ENCODE measurements around the gene SPAAR. TPM values are rescaled to one million over a fixed set of nuclear protein-coding genes. Genes with fewer than 3 reads are reported as not detected.
"Not testable (repeated sequence)": the region's sequence is repeated elsewhere in the genome, so short reads cannot be mapped to it uniquely, and the experiment has no call there.

SPAAR gene
- total RNA-seq, 1 donor from 2014 or later: 11.9 TPM

- DNase-seq (no peak), ATAC-seq (no peak)
- Histone ChIP-seq H3K27me3 (ENCODE audit: low read depth) (peaks cover 6% of the 10 kb centered on the region), H3K9me3 (no peaks in the 10 kb centered on the region), H3K4me1 (no peaks in the 10 kb centered on the region), H3K4me3 (no peak overlapping the region), H3K36me3 (no peaks in the 10 kb centered on the region), H3K27ac (no peak overlapping the region)
- intact Hi-C loops (cut with DNase I): no loop called here
- no peak for TF ChIP-seq CTCF (IDR thresholded peaks at IDR 0.05)
These were observed 37.7 kb upstream of the SPAAR start for GRCh38 chr9:35871545-35871944.

- Histone ChIP-seq H3K4me3 (no peak overlapping the region), H3K9me3 (peaks cover 5% of the 10 kb centered on the region), H3K27me3 (ENCODE audit: low read depth) (peaks cover 2% of the 10 kb centered on the region), H3K27ac (no peak overlapping the region), H3K36me3 (no peaks in the 10 kb centered on the region), H3K4me1 (no peaks in the 10 kb centered on the region)
- DNase-seq (no peak), ATAC-seq (no peak)
- no peak for TF ChIP-seq CTCF (IDR thresholded peaks at IDR 0.05)
- intact Hi-C loops (cut with DNase I): no loop called here
These were observed 36.8 kb upstream of the SPAAR start for GRCh38 chr9:35872505-35872904.

GRCh38 chr9:35882263-35882848 lies 26.9 kb upstream of the SPAAR start:
- peak; percentile 88 for DNase-seq
- Histone ChIP-seq H3K9me3 (peaks cover 4% of the 10 kb centered on the region), H3K27me3 (ENCODE audit: low read depth) (no peaks in the 10 kb centered on the region), H3K4me1 (no peaks in the 10 kb centered on the region), H3K27ac (no peak overlapping the region), H3K36me3 (no peaks in the 10 kb centered on the region), H3K4me3 (no peak overlapping the region)
- peak; percentile 98 for TF ChIP-seq CTCF (IDR thresholded peaks at IDR 0.05)
- peak; percentile 86 to 88 for ATAC-seq
- intact Hi-C loops (cut with DNase I): no loop called here

GRCh38 chr9:35882996-35883395 lies 26.3 kb upstream of the SPAAR start:
- Histone ChIP-seq H3K36me3 (no peaks in the 10 kb centered on the region), H3K27ac (no peak overlapping the region), H3K4me1 (no peaks in the 10 kb centered on the region), H3K27me3 (ENCODE audit: low read depth) (no peaks in the 10 kb centered on the region), H3K4me3 (no peak overlapping the region), H3K9me3 (no peaks in the 10 kb centered on the region)
- intact Hi-C loops (cut with DNase I): no loop called here
- DNase-seq: no peak
- no peak for ATAC-seq
- TF ChIP-seq CTCF (IDR thresholded peaks at IDR 0.05): no peak

GRCh38 chr9:35884908-35885307 lies 24.4 kb upstream of the SPAAR start:
- H3K36me3 ChIP-seq; intact Hi-C loops (cut with DNase I); ATAC-seq; H3K27me3 ChIP-seq (ENCODE audit: low read depth); H3K4me3 ChIP-seq; H3K4me1 ChIP-seq; DNase-seq; H3K27ac ChIP-seq; H3K9me3 ChIP-seq: not testable (repeated sequence)

GRCh38 chr9:35891646-35892045 lies 17.6 kb upstream of the SPAAR start:
- TF ChIP-seq CTCF (IDR thresholded peaks at IDR 0.05): no peak
- intact Hi-C loops (cut with DNase I): no loop called here
- no peaks in the 10 kb centered on the region for H3K4me1 ChIP-seq
- no peak overlapping the region for H3K4me3 ChIP-seq
- H3K27me3 ChIP-seq (ENCODE audit: low read depth): no peaks in the 10 kb centered on the region
- H3K27ac ChIP-seq: no peak overlapping the region
- H3K9me3 ChIP-seq: no peaks in the 10 kb centered on the region
- no peaks in the 10 kb centered on the region for H3K36me3 ChIP-seq
- DNase-seq (no peak), ATAC-seq (no peak)

All from lower lobe of right lung (tissue), 2 donors.